Measurements from ENCODE around the gene STXBP5.

STXBP5 gene

DNA sequence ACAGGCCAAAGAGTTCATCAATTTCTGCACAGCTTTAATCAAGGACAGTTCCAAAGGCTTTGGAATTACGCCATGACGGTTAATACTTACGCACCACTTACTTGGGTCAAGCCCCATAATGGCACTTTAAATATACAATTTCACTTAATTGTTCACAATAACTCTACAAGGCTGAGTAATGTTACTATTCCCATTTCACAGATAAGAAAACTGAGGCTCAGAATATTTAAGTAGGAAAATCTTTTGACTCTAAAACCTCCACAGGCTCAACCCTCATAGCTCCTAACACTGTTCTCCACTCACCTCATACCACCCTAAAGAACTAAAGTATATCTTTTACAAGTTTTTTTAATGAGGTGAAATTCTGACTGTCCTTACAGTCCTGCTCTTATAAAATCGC is 212.4 kb downstream of the STXBP5 start:
- Histone ChIP-seq H3K4me1 (ENCODE audit: insufficient read depth, insufficient read length) (no peaks in the 10 kb centered on the region), H3K4me3 (ENCODE audit: insufficient read length, low read depth) (no peak overlapping the region), H3K27me3 (ENCODE audit: insufficient read depth, insufficient read length) (peaks cover 5% of the 10 kb centered on the region), H3K9me3 (ENCODE audit: insufficient read depth, low read length) (no peaks in the 10 kb centered on the region), H3K36me3 (ENCODE audit: insufficient read depth, insufficient read length, low read length) (no peaks in the 10 kb centered on the region), H3K9ac (ENCODE audit: insufficient read length, low read depth) (no peak overlapping the region)
- TF ChIP-seq ZNF274 (IDR thresholded peaks at IDR 0.05; ENCODE audit: low read depth, low read length) (no peak), SUZ12 (IDR thresholded peaks at IDR 0.05; ENCODE audit: extremely low read depth, insufficient read depth, insufficient read length) (no peak), YY1 (IDR thresholded peaks at IDR 0.05; ENCODE audit: insufficient read depth, insufficient read length) (no peak)
- no peak for DNase-seq (ENCODE audit: low read depth, low spot score)

DNA sequence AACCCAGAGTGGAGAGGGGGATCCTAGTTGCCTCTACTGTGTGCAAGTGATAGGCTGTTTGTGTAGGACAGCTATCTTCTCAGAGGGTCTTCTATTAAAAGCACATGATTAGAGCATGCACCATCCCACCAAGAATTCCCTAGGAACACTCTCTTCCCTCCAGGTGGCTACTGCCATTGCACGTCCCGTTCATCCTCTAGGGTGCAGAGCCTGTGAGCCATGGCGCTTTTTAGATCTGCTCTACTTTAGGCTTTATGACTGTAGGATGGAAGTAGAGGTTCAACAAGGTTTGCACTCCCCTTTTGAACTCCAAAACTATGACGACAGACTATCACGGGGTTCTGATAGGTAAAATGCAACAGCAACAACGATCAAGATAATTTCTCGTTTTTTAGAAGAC is 213.7 kb downstream of the STXBP5 start:
- TF ChIP-seq YY1 (IDR thresholded peaks at IDR 0.05; ENCODE audit: insufficient read depth, insufficient read length) (no peak), ZNF274 (IDR thresholded peaks at IDR 0.05; ENCODE audit: low read depth, low read length) (no peak), SUZ12 (IDR thresholded peaks at IDR 0.05; ENCODE audit: extremely low read depth, insufficient read depth, insufficient read length) (no peak)
- Histone ChIP-seq H3K27me3 (ENCODE audit: insufficient read depth, insufficient read length) (peaks cover 5% of the 10 kb centered on the region), H3K4me3 (ENCODE audit: insufficient read length, low read depth) (no peak overlapping the region), H3K36me3 (ENCODE audit: insufficient read depth, insufficient read length, low read length) (no peaks in the 10 kb centered on the region), H3K9me3 (ENCODE audit: insufficient read depth, low read length) (peaks cover 6% of the 10 kb centered on the region; the same call in 1 of the 2 replicates), H3K4me1 (ENCODE audit: insufficient read depth, insufficient read length) (no peaks in the 10 kb centered on the region), H3K9ac (ENCODE audit: insufficient read length, low read depth) (no peak overlapping the region)
- no peak for DNase-seq (ENCODE audit: low read depth, low spot score)

DNA sequence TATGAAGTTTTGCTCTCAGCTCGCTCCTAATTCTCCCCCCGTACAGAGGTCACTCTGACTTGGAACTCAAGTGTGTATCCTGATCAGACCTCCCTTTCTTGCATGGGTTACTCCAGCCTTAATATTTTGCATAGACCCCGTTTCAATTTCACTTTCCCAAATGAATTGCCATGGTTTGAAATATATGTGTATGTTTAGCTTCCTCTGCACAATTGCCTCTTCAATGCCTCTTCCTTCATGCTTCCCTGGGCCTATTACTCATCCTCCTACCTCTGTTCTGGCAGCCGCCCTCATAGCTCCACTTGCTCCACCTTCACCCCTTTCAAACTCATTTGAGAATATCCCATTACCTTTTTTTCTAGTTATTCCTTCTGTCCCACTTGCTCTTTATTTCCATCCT is 214.3 kb downstream of the STXBP5 start:
- DNase-seq (ENCODE audit: low read depth, low spot score): no peak

DNA sequence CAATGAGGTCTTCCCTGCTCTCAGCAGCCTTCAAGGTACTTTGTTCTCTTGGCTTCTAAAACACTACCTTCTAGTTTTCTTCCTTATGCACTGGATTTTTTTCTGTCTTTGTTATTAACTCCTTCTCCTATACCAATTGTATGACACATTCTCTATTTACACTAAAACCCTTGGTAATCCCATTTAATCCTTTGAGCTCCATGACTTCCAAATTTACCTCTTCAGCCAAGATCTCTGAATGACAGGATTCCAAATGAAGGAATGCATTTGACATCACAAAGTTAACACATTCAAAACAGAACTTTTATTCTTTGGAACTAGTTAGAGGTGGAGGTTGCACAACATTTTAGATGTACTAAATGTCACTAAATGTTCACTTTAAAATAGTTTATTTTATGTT is 217.7 kb downstream of the STXBP5 start:
- TF ChIP-seq ZNF274 (IDR thresholded peaks at IDR 0.05; ENCODE audit: low read depth, low read length) (no peak), YY1 (IDR thresholded peaks at IDR 0.05; ENCODE audit: insufficient read depth, insufficient read length) (no peak), SUZ12 (IDR thresholded peaks at IDR 0.05; ENCODE audit: extremely low read depth, insufficient read depth, insufficient read length) (no peak)
- Histone ChIP-seq H3K27me3 (ENCODE audit: insufficient read depth, insufficient read length) (peaks cover 5% of the 10 kb centered on the region), H3K4me1 (ENCODE audit: insufficient read depth, insufficient read length) (no peaks in the 10 kb centered on the region), H3K9ac (ENCODE audit: insufficient read length, low read depth) (no peak overlapping the region), H3K36me3 (ENCODE audit: insufficient read depth, insufficient read length, low read length) (no peaks in the 10 kb centered on the region), H3K9me3 (ENCODE audit: insufficient read depth, low read length) (peaks cover 10% of the 10 kb centered on the region; the same call in 1 of the 2 replicates), H3K4me3 (ENCODE audit: insufficient read length, low read depth) (no peak overlapping the region)
- no peak for DNase-seq (ENCODE audit: low read depth, low spot score)

More for the DNA sequence above, 214.3 kb downstream of the STXBP5 start:
- peaks cover 5% of the 10 kb centered on the region for H3K27me3 ChIP-seq (ENCODE audit: insufficient read depth, insufficient read length)
- TF ChIP-seq YY1 (IDR thresholded peaks at IDR 0.05; ENCODE audit: insufficient read depth, insufficient read length) (no peak), ZNF274 (IDR thresholded peaks at IDR 0.05; ENCODE audit: low read depth, low read length) (no peak), SUZ12 (IDR thresholded peaks at IDR 0.05; ENCODE audit: extremely low read depth, insufficient read depth, insufficient read length) (no peak)
- H3K9me3 ChIP-seq (ENCODE audit: insufficient read depth, low read length): peaks cover 10% of the 10 kb centered on the region; the same call in 1 of the 2 replicates
- H3K36me3 ChIP-seq (ENCODE audit: insufficient read depth, insufficient read length, low read length): no peaks in the 10 kb centered on the region
- H3K9ac ChIP-seq (ENCODE audit: insufficient read length, low read depth): no peak overlapping the region
- H3K4me1 ChIP-seq (ENCODE audit: insufficient read depth, insufficient read length): no peaks in the 10 kb centered on the region
- no peak overlapping the region for H3K4me3 ChIP-seq (ENCODE audit: insufficient read length, low read depth)

DNA sequence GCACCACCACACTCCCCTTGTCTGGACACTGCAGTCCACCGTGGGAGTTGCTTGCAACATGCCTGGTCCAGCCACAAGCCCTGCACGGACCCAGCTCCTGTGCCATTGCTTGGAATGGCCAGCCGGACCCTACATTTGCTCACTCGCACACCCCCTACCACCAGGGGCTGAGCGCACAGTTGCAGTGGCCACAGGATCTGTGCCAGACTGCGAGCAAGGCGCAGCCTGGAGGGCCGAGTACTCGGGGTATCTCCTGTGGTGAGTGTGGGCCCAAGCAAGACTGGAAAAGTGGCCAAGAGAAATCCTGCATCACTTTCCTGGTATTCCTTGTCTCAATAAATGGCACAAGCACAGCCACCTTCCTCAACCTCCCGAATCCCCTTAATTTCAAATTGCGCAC is 218.9 kb downstream of the STXBP5 start:
- Histone ChIP-seq H3K4me3 (ENCODE audit: insufficient read length, low read depth) (no peak overlapping the region), H3K9ac (ENCODE audit: insufficient read length, low read depth) (no peak overlapping the region), H3K9me3 (ENCODE audit: insufficient read depth, low read length) (peaks cover 10% of the 10 kb centered on the region; the same call in 1 of the 2 replicates), H3K27me3 (ENCODE audit: insufficient read depth, insufficient read length) (peaks cover 15% of the 10 kb centered on the region), H3K36me3 (ENCODE audit: insufficient read depth, insufficient read length, low read length) (no peaks in the 10 kb centered on the region), H3K4me1 (ENCODE audit: insufficient read depth, insufficient read length) (no peaks in the 10 kb centered on the region)
- DNase-seq (ENCODE audit: low read depth, low spot score): no peak
- no peak for TF ChIP-seq YY1 (IDR thresholded peaks at IDR 0.05; ENCODE audit: insufficient read depth, insufficient read length)
- TF ChIP-seq SUZ12 (IDR thresholded peaks at IDR 0.05; ENCODE audit: extremely low read depth, insufficient read depth, insufficient read length): no peak
- no peak for TF ChIP-seq ZNF274 (IDR thresholded peaks at IDR 0.05; ENCODE audit: low read depth, low read length)

DNA sequence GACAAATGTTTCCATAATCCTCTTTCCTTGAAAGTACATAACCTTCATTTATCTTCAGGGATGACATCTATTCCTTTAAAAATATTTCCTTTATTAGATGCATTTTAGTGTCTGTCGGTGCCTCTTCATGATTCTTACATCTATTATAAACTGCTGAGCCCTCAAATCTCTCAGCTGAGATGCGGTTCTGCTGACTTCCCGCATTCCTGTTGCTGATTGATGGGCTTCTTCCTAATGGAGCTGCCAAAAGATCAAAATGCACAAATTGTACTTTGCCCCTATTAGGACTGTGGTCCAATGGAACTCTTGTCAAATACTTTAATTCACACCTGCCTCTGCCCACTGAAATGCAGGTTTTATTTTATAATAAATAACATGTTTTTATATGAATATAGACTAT is 225.6 kb downstream of the STXBP5 start:
- peaks cover 4% of the 10 kb centered on the region; the same call in 1 of the 2 replicates for H3K9me3 ChIP-seq (ENCODE audit: insufficient read depth, low read length)
- no peaks in the 10 kb centered on the region for H3K4me1 ChIP-seq (ENCODE audit: insufficient read depth, insufficient read length)
- no peaks in the 10 kb centered on the region for H3K36me3 ChIP-seq (ENCODE audit: insufficient read depth, insufficient read length, low read length)
- DNase-seq (ENCODE audit: low read depth, low spot score): no peak
- TF ChIP-seq YY1 (IDR thresholded peaks at IDR 0.05; ENCODE audit: insufficient read depth, insufficient read length) (no peak), SUZ12 (IDR thresholded peaks at IDR 0.05; ENCODE audit: extremely low read depth, insufficient read depth, insufficient read length) (no peak), ZNF274 (IDR thresholded peaks at IDR 0.05; ENCODE audit: low read depth, low read length) (no peak)
- H3K4me3 ChIP-seq (ENCODE audit: insufficient read length, low read depth): no peak overlapping the region
- H3K27me3 ChIP-seq (ENCODE audit: insufficient read depth, insufficient read length): peaks cover 77% of the 10 kb centered on the region
- H3K9ac ChIP-seq (ENCODE audit: insufficient read length, low read depth): no peak overlapping the region

DNA sequence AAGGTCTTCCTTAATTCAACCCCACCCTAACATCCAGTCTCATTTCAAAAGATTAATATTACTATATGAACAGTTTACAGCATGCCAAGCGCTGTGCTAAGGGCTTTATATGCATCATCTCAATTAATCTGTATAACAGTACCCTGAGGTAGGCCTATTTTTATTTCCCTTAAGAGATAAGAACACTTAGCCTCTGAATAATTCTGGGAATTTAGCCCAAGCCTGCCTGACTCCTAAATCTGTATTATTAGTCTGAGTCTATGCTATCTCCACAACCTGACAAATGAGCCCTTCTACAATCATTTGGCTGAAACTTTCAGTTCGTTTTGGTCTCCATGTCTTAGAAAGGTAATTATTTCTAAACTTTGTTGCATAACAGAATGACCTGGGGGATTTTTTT is 226.6 kb downstream of the STXBP5 start:
- H3K4me1 ChIP-seq (ENCODE audit: insufficient read depth, insufficient read length): no peaks in the 10 kb centered on the region
- H3K36me3 ChIP-seq (ENCODE audit: insufficient read depth, insufficient read length, low read length): no peaks in the 10 kb centered on the region
- peaks cover 87% of the 10 kb centered on the region for H3K27me3 ChIP-seq (ENCODE audit: insufficient read depth, insufficient read length)
- H3K4me3 ChIP-seq (ENCODE audit: insufficient read length, low read depth): no peak overlapping the region
- no peak for DNase-seq (ENCODE audit: low read depth, low spot score)
- H3K9ac ChIP-seq (ENCODE audit: insufficient read length, low read depth): no peak overlapping the region
- H3K9me3 ChIP-seq (ENCODE audit: insufficient read depth, low read length): peaks cover 4% of the 10 kb centered on the region; the same call in 1 of the 2 replicates
- TF ChIP-seq YY1 (IDR thresholded peaks at IDR 0.05; ENCODE audit: insufficient read depth, insufficient read length) (no peak), ZNF274 (IDR thresholded peaks at IDR 0.05; ENCODE audit: low read depth, low read length) (no peak), SUZ12 (IDR thresholded peaks at IDR 0.05; ENCODE audit: extremely low read depth, insufficient read depth, insufficient read length) (no peak)
